Endothelial cell of umbilical vein (primary cell): ENCODE results near the gene FARP1. TPM values are rescaled to one million over a fixed set of nuclear protein-coding genes. Genes with fewer than 3 reads are reported as not detected.

Source experiments
- BruUV-seq: library from RNA; stranded (reverse); fragments of 400-500 nt; replicated peaks from 2 replicates; lab custom pipeline; 2021; lab: Mats Ljungman, UMichigan
- CTCF ChIA-PET: fragments of 300-600, 350-600 bp; sonication (Branson Sonifier 250); formaldehyde crosslinking; loops from one replicate; lab custom pipeline; 2021; ENCODE audit warnings: antibody characterized with exemption, inconsistent platforms; lab: Charles Lee
- POLR2A ChIA-PET: fragments of 300-600, 350-600 bp; sonication (Branson Sonifier 250); formaldehyde crosslinking; loops from one replicate; lab custom pipeline; 2021; ENCODE audit warnings: antibody characterized with exemption, inconsistent platforms; lab: Charles Lee
- DNase-seq: peaks from one replicate; pipeline ENCODE4 v3.0.0-alpha.2; 2011; ENCODE audit warnings: low read depth, low spot score
- FAIRE-seq: peaks from 2 replicates; lab custom pipeline; 2011; peaks lifted over from hg19 to GRCh38; lab: Jason Lieb, UNC
- H2AFZ ChIP-seq: 2 replicates; pipeline ENCODE4 v1.6.0; 2012; ENCODE audit warnings: low read depth, low read length, control low read depth, inconsistent platforms
- H3K27ac ChIP-seq: 2 replicates; pipeline ENCODE4 v1.5.1; 2011; ENCODE audit warnings: low read depth, mild to moderate bottlenecking, control low read depth, low read length, moderate library complexity; ENCODE audit not compliant: insufficient read depth
- H3K27me3 ChIP-seq, 2 experiments: 2 replicates each; pipeline versions ENCODE4 v1.6.0 to v1.6.1; 2011; ENCODE audit warnings: low read length in 2 of 2, mixed read lengths in 1 of 2; ENCODE audit not compliant: control insufficient read depth in 2 of 2, insufficient read depth in 2 of 2
- H3K36me3 ChIP-seq, 2 experiments: 2 replicates in 1 of 2; 3 replicates in 1 of 2; pipeline ENCODE4 v1.5.1; 2011; ENCODE audit warnings: low read length in 2 of 2, mild to moderate bottlenecking in 1 of 2, moderate library complexity in 1 of 2; ENCODE audit not compliant: control insufficient read depth in 2 of 2, insufficient read depth in 2 of 2; ENCODE audit errors: extremely low read depth in 1 of 2
- H3K4me1 ChIP-seq: 3 replicates; pipeline ENCODE4 v1.5.1; 2011; ENCODE audit warnings: mild to moderate bottlenecking, low read length; ENCODE audit not compliant: control insufficient read depth, insufficient read depth; ENCODE audit errors: extremely low read depth
- H3K4me2 ChIP-seq: 2 replicates; pipeline ENCODE4 v1.6.1; 2011; ENCODE audit warnings: low read length, control low read depth, mixed read lengths; ENCODE audit not compliant: insufficient read depth
- H3K4me3 ChIP-seq, 3 experiments: fragments of 200-600 bp in 1 of 3; sonication (generic), shearing (Covaris generic) in 1 of 3; replicated peaks in 1 of 3; 2 replicates each; pipeline ENCODE4 v1.5.1; 2011 to 2016; ENCODE audit warnings: control low read depth in 3 of 3, low read length in 3 of 3, mild to moderate bottlenecking in 2 of 3, inconsistent platforms in 1 of 3, low read depth in 1 of 3, moderate library complexity in 1 of 3; ENCODE audit not compliant: insufficient read depth in 1 of 3
- H3K79me2 ChIP-seq: 2 replicates; pipeline ENCODE4 v1.6.0; 2012; ENCODE audit warnings: low read length, inconsistent platforms; ENCODE audit not compliant: control insufficient read depth, insufficient read depth
- H3K9ac ChIP-seq: replicated peaks from 2 replicates; pipeline ENCODE3; 2011; ENCODE audit warnings: low read length, control low read depth; ENCODE audit not compliant: insufficient read depth; ENCODE audit errors: extremely low read depth
- H3K9me1 ChIP-seq: replicated peaks from 3 replicates; pipeline ENCODE4 v1.6.0; 2011; ENCODE audit warnings: mild to moderate bottlenecking, low read length; ENCODE audit not compliant: control insufficient read depth, insufficient read depth; ENCODE audit errors: extremely low read depth
- H3K9me3 ChIP-seq: replicated peaks from 2 replicates; pipeline ENCODE4 v1.5.1; 2012; ENCODE audit warnings: low read length, inconsistent platforms; ENCODE audit not compliant: control insufficient read depth, insufficient read depth
- H4K20me1 ChIP-seq: replicated peaks from 2 replicates; pipeline ENCODE3; 2011; ENCODE audit warnings: mild to moderate bottlenecking, low read length; ENCODE audit not compliant: control insufficient read depth, insufficient read depth; ENCODE audit errors: extremely low read depth
- EZH2 ChIP-seq: IDR thresholded peaks from 2 replicates; pipeline ENCODE4 v1.6.1; 2012; ENCODE audit warnings: borderline replicate concordance, low read depth, mild to moderate bottlenecking, moderate library complexity, low read length, inconsistent platforms; ENCODE audit not compliant: severe bottlenecking
- FOS ChIP-seq: IDR thresholded peaks from 2 replicates; pipeline ENCODE4 v1.6.1; 2011; ENCODE audit warnings: mild to moderate bottlenecking, low read length, moderate library complexity, borderline replicate concordance; ENCODE audit not compliant: insufficient read depth
- GATA2 ChIP-seq: IDR thresholded peaks from 2 replicates; pipeline ENCODE4 v1.7.0; 2011; ENCODE audit warnings: low read depth, mild to moderate bottlenecking, moderate library complexity, mixed read lengths, low read length; ENCODE audit not compliant: insufficient read length, insufficient read depth
- JUN ChIP-seq: IDR thresholded peaks from 2 replicates; pipeline ENCODE4 v1.6.1; 2011; ENCODE audit warnings: borderline replicate concordance, low read depth; ENCODE audit not compliant: insufficient read length, insufficient read depth
- MAX ChIP-seq: IDR thresholded peaks from 2 replicates; pipeline ENCODE4 v1.6.1; 2011; ENCODE audit not compliant: insufficient read depth, insufficient read length
- MYC ChIP-seq: IDR thresholded peaks from one replicate; pipeline ENCODE4 v1.6.1; 2011; ENCODE audit warnings: mild to moderate bottlenecking, low read depth, low read length
- POLR2A ChIP-seq: IDR thresholded peaks from 2 replicates; pipeline ENCODE4 v1.6.1; 2012; ENCODE audit warnings: low read depth, mild to moderate bottlenecking, control low read depth, low read length
- POLR2AphosphoS5 ChIP-seq: IDR thresholded peaks from 2 replicates; pipeline ENCODE4 v1.6.1; 2012; ENCODE audit warnings: low read depth, mild to moderate bottlenecking, control low read depth, low read length, moderate library complexity; ENCODE audit not compliant: insufficient read depth
- dilution Hi-C: fragments of 300-500 bp; cut with MboI; formaldehyde crosslinking; loops from one replicate; pipeline ENCODE4 v1.15.0; 2019; ENCODE audit warnings: low sequenced_read_pairs; ENCODE audit not compliant: extremely low pct_ligation_motif_present
- intact Hi-C: fragments of 100-400 bp; cut with micrococcal nuclease; formaldehyde crosslinking; loops from one replicate; pipeline ENCODE4 v1.10.0; 2022
- polyA plus RNA-seq, 4 experiments: library from polyadenylated mRNA; depleted of rRNA in 3 of 4; stranded (reverse) in 3 of 4; unstranded in 1 of 4; fragments of >200 nt; gene quantifications; 2 replicates each; pipeline versions ENCODE4 v1.2.1 to v1.2.3, GENCODE V29; 2011 to 2012; ENCODE audit warnings: missing spikeins in 1 of 4
- total RNA-seq: library from RNA; stranded (reverse); gene quantifications from 2 replicates; pipeline ENCODE4 v1.2.3, GENCODE V29; 2021
- TF ChIP-seq, protein P1 (sequence below), 2 donors: IDR thresholded peaks; 1 replicate in 1 of 2; 2 replicates in 1 of 2; pipeline ENCODE4 v1.5.1; 2011; ENCODE audit warnings: low read length in 2 of 2, mild to moderate bottlenecking in 2 of 2, moderate library complexity in 2 of 2, control low read depth in 1 of 2, inconsistent platforms in 1 of 2, low read depth in 1 of 2; ENCODE audit not compliant: insufficient read depth in 1 of 2; ENCODE audit errors: extremely low read depth in 1 of 2

Gene FARP1
- total and polyA plus RNA-seq, 2 donors (not counting 3 experiments of a cell fraction or from before 2014, with no cell fraction given): 19.0 to 77.7 TPM

DNA sequence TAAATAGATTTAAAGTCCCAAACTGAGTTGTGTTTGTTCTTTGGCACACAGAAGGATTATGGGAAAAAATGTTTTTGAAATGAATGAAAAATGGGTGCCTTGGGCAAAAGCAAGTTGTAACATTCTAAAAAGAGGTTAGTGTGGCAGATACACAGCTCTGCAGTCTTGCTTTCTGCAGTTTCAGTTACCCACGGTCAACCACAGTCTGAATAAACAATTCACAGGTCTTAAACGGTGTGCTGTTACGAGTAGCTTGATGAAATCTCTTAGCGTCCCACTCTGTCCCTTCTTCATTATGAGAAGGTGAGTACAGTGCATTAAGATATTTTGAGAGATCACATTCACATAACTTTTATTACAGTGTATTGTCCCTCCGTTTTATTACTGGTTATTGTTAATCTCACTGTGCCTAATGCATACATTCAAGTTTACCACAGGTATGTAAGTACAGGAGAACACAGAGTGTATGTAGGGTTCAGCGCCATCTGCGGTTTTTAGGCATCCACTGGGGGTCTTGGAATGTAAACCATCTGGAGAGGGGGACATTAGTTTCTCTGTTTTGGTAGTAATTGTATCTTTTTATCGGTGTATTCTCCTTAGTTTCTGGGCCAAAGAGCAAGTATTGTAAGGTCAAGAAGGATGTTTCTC, 8.1 kb downstream of the FARP1 start:
- intact Hi-C loops (no loop called here), dilution Hi-C loops (no loop called here)
- CTCF ChIA-PET: no interaction called here
- no peak overlapping the region for H3K27ac ChIP-seq
- FAIRE-seq (no peak), DNase-seq (no peak)
- H3K27me3 ChIP-seq: no peaks in the 10 kb centered on the region
- H3K36me3 ChIP-seq: no peaks in the 10 kb centered on the region
- H3K4me2 ChIP-seq: no peak overlapping the region
- POLR2A ChIA-PET: no interaction called here
- no peak overlapping the region for H2AFZ ChIP-seq
- no TSS peak for BruUV-seq
- H3K4me1 ChIP-seq: no peaks in the 10 kb centered on the region
- no peaks in the 10 kb centered on the region for H3K9me1 ChIP-seq
- H3K9me3 ChIP-seq: no peaks in the 10 kb centered on the region
- TF ChIP-seq JUN: no peak
- no peak for TF ChIP-seq MYC
- TF ChIP-seq MAX: no peak
- TF ChIP-seq FOS: no peak
- TF ChIP-seq GATA2: no peak
- TF ChIP-seq, protein P1, sequence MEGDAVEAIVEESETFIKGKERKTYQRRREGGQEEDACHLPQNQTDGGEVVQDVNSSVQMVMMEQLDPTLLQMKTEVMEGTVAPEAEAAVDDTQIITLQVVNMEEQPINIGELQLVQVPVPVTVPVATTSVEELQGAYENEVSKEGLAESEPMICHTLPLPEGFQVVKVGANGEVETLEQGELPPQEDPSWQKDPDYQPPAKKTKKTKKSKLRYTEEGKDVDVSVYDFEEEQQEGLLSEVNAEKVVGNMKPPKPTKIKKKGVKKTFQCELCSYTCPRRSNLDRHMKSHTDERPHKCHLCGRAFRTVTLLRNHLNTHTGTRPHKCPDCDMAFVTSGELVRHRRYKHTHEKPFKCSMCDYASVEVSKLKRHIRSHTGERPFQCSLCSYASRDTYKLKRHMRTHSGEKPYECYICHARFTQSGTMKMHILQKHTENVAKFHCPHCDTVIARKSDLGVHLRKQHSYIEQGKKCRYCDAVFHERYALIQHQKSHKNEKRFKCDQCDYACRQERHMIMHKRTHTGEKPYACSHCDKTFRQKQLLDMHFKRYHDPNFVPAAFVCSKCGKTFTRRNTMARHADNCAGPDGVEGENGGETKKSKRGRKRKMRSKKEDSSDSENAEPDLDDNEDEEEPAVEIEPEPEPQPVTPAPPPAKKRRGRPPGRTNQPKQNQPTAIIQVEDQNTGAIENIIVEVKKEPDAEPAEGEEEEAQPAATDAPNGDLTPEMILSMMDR (IDR thresholded peaks at IDR 0.05; ENCODE audit: extremely low read depth in 1 of 2, insufficient read depth in 1 of 2, low read depth in 1 of 2, low read length in 2 of 2): no peak
- no peak for TF ChIP-seq POLR2A
- no peak for TF ChIP-seq POLR2AphosphoS5
- no peak for TF ChIP-seq EZH2
- peaks cover 30% of the 10 kb centered on the region for H3K79me2 ChIP-seq
- H3K4me3 ChIP-seq: no peak overlapping the region
- no peak overlapping the region for H3K9ac ChIP-seq
- H4K20me1 ChIP-seq: no peaks in the 10 kb centered on the region
